Fibroblast of mammary gland (primary cell): ENCODE data around the gene NPLOC4.
A peak's percentile ranks its signal among the peaks of the same experiment; 100 is the strongest.

ENCODE experiments used
- DNase-seq: peaks from one replicate; pipeline ENCODE4 v3.0.0-alpha.2; 2010; ENCODE audit warnings: low read depth
- H3K4me3 ChIP-seq: 2 replicates; pipeline ENCODE4 v1.5.1; 2011; ENCODE audit warnings: low read depth, mild to moderate bottlenecking, low read length, moderate library complexity; ENCODE audit not compliant: control insufficient read depth
- TF ChIP-seq, protein P1 (sequence below): conservative IDR thresholded peaks from 2 replicates; pipeline ENCODE4 v1.5.1; 2011; ENCODE audit warnings: low read depth, low read length, inconsistent platforms; ENCODE audit not compliant: control insufficient read depth, insufficient read depth

The NPLOC4 gene

GRCh38 chr17:81540676-81541027 is 96.3 kb downstream of the NPLOC4 start:
- TF ChIP-seq, protein P1, sequence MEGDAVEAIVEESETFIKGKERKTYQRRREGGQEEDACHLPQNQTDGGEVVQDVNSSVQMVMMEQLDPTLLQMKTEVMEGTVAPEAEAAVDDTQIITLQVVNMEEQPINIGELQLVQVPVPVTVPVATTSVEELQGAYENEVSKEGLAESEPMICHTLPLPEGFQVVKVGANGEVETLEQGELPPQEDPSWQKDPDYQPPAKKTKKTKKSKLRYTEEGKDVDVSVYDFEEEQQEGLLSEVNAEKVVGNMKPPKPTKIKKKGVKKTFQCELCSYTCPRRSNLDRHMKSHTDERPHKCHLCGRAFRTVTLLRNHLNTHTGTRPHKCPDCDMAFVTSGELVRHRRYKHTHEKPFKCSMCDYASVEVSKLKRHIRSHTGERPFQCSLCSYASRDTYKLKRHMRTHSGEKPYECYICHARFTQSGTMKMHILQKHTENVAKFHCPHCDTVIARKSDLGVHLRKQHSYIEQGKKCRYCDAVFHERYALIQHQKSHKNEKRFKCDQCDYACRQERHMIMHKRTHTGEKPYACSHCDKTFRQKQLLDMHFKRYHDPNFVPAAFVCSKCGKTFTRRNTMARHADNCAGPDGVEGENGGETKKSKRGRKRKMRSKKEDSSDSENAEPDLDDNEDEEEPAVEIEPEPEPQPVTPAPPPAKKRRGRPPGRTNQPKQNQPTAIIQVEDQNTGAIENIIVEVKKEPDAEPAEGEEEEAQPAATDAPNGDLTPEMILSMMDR: no peak
- no peak overlapping the region for H3K4me3 ChIP-seq
- no peak for DNase-seq

DNA sequence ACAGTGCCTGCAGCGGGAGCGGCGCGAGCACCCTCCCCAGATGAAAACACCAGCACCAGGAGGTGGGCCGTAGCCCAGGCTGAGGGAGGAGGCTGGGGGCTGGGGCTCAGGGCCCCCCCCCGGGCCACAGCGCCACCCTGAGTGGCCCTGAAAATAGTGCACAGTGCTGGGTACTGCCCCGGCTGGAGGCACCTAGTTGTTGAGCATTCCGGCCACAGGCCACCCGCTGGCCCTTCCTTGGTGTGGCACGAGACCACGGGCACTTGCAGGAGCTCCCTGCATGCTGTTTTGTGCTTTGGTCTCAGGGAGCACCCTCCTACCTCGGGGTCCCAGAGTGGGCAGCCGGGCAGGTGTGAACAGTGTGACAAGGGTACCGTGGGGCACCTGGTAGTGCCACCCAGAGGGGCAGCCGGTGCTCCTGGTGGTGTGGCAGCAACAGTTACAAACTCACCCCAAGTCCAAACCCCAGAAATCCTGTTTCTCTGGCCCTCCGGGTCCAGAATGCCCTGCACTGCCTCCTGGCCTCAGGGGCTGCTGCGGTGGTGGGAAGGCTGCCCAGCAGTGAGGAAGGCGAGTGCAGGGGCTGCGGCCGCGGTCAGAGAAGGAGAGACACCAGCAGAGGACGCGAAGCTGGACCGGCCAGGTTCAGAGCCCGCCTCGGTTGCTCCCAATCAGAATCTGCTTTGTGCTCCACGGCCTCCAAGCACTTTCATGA is 96.8 kb downstream of the NPLOC4 start:
- no peak overlapping the region for H3K4me3 ChIP-seq
- no peak for DNase-seq
- TF ChIP-seq, protein P1: no peak

DNA sequence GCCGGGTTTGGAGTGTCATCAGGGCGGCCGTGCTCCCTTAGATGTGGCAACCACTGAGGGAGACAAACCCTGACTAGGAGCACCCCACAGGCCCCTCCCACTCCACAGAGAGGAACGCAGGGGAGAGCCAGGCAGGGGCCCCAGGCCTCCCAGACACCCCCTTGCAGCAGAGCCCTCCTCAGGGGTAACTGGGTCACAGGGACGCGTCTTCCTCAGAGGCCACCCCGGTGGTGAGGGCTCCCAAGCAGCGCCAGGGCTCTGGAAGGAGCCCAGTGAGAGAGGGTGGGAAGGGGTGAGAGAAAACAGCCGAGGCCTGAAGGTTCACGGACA is 97.4 kb downstream of the NPLOC4 start:
- TF ChIP-seq, protein P1: no peak
- no peak overlapping the region for H3K4me3 ChIP-seq
- DNase-seq: no peak

DNA sequence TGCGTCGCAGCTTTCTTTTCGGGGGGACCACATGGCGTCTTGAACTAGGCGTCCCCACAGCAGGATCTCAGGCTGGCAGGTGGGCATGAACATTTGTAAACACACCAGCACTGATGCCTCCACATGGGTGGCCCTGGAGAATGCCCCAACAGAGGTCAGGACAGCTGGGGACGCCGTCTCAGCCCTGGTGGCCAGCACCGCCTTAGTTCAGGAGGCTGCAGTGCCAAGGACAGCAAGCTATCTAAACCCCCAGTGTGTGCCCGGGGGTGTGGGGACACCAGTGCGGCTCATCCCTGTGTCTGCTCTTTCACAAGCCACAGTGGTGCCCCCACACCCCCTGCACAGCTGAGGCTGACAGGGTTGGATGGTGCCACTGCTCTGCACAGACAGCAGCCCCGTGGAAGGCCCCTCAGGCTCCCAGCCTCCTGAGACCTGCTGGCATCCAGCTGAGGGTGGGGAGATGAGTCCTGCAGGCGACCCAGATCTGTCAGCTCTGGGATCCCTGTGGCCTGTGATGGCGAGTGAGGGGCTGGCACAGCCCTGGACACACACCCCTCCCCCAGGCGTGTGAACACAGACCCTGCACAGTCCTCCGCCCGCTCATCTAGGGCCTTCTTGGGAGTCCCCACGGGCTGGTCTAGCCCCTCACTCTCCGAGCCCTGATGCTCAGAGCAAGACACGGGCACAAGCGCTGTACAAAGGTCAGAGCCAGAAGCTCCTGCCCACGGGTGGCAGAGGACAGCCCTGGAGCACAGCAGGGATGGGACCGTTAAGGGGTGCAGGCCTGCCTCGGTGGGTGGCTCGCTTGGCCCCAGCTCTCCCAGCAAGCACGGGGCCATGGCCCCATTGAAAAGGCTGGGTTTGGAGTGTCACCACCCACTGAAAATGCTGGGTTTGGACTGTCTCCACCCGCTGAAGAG is 98.0 kb downstream of the NPLOC4 start:
- no peak overlapping the region for H3K4me3 ChIP-seq
- TF ChIP-seq, protein P1: no peak
- no peak for DNase-seq

GRCh38 chr17:81537856-81538555 is 98.9 kb downstream of the NPLOC4 start:
- no peak overlapping the region for H3K4me3 ChIP-seq
- TF ChIP-seq, protein P1: no peak
- no peak for DNase-seq

DNA sequence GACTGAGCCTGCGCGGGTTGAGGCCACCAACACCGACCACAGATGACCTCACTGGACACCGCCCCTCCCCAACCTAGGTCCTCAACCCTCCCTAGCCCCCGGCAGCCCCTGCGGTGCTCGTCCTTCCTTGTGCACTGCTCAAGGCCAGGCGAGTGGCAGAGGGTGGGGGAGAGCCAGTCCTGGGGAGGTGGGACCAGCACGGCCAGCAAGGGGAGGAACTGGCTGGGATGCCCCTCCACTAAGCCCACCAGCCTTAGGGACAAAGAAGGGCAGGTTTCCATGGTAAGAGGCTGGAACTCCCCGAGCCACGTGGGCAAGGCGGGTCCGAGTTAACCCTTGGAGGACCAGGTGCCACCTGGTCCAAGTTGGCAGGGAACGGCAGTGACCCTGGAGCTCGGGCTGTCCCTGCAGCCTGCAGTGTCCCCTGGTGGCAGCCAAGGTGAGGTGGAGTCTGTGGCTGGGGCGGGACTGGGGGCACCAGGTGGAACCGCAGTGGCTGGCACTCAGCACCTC is 99.5 kb downstream of the NPLOC4 start:
- TF ChIP-seq, protein P1: peak; percentile 34
- DNase-seq: no peak
- H3K4me3 ChIP-seq: no peak overlapping the region
